Panc1 (cell line): Measurements from ENCODE around the gene SSR3. TPM values are rescaled to one million over a fixed set of nuclear protein-coding genes. Genes with fewer than 3 reads are reported as not detected.

Experiments used
- ATAC-seq: fragments of 200-7000 bp; cut with Tn5 transposase; 2 replicates; pipeline ENCODE4 v1.9.1; 2020; ENCODE audit warnings: mild to moderate bottlenecking, moderate library complexity
- BruUV-seq: library from RNA; stranded (reverse); fragments of 400-500 nt; replicated peaks from 2 replicates; lab custom pipeline; 2021; lab: Mats Ljungman, UMichigan
- CTCF ChIA-PET: fragments of 300-600 bp; sonication (Branson Sonifier 250); formaldehyde crosslinking; loops from one replicate; lab custom pipeline; 2022; ENCODE audit warnings: antibody characterized with exemption; lab: Charles Lee
- POLR2A ChIA-PET: fragments of 300-600 bp; sonication (Branson Sonifier 250); formaldehyde crosslinking; loops from one replicate; lab custom pipeline; 2022; ENCODE audit warnings: antibody characterized with exemption; lab: Charles Lee
- DNase-seq: peaks from one replicate; pipeline ENCODE4 v3.0.0-alpha.2; 2010; ENCODE audit warnings: low read depth, low spot score
- H3K27ac ChIP-seq: 2 replicates; pipeline ENCODE4 v1.5.1; 2011; ENCODE audit warnings: mild to moderate bottlenecking, low read length, inconsistent platforms
- H3K27me3 ChIP-seq: fragments of 200-500 bp; sonication (Bioruptor generic); 2 replicates; pipeline ENCODE4 v1.6.0; 2014; ENCODE audit warnings: low read length, inconsistent platforms; ENCODE audit not compliant: control insufficient read depth, insufficient read depth
- H3K36me3 ChIP-seq: fragments of 200-500 bp; sonication (Bioruptor generic); 2 replicates; pipeline ENCODE4 v1.5.1; 2014; ENCODE audit warnings: inconsistent platforms, mild to moderate bottlenecking, low read length, moderate library complexity; ENCODE audit not compliant: control insufficient read depth, insufficient read depth
- H3K4me1 ChIP-seq: 2 replicates; pipeline ENCODE4 v1.5.1; 2011; ENCODE audit warnings: inconsistent platforms, mild to moderate bottlenecking, low read length, moderate library complexity; ENCODE audit not compliant: control insufficient read depth, insufficient read depth
- H3K4me3 ChIP-seq, 2 experiments: 2 replicates each; pipeline ENCODE4 v1.5.1; 2011 to 2012; ENCODE audit warnings: low read depth in 2 of 2, low read length in 2 of 2, mild to moderate bottlenecking in 2 of 2, inconsistent platforms in 1 of 2, moderate library complexity in 1 of 2
- H3K9me3 ChIP-seq: fragments of 200-500 bp; sonication (Bioruptor generic); 2 replicates; pipeline ENCODE4 v1.5.1; 2014; ENCODE audit warnings: low read depth, mild to moderate bottlenecking, inconsistent platforms, low read length, moderate library complexity; ENCODE audit not compliant: control insufficient read depth, insufficient read depth
- CTCF ChIP-seq: fragments of 450-650 bp; IDR thresholded peaks from 2 replicates; pipeline ENCODE4 v1.5.1; 2017; ENCODE audit warnings: mild to moderate bottlenecking
- POLR2AphosphoS5 ChIP-seq: IDR thresholded peaks from 2 replicates; pipeline ENCODE4 v1.6.1; 2012; ENCODE audit warnings: mild to moderate bottlenecking, low read depth, low read length, moderate library complexity
- REST ChIP-seq, 2 experiments: IDR thresholded peaks; 2 replicates each; pipeline ENCODE4 v1.6.1; 2011 to 2012; ENCODE audit warnings: low read depth in 2 of 2, control low read depth in 1 of 2, low read length in 1 of 2, mild to moderate bottlenecking in 1 of 2, moderate library complexity in 1 of 2; ENCODE audit not compliant: insufficient read depth in 1 of 2
- SIN3A ChIP-seq: IDR thresholded peaks from 2 replicates; pipeline ENCODE4 v1.6.1; 2012; ENCODE audit warnings: low read depth, mild to moderate bottlenecking, low read length, moderate library complexity, borderline replicate concordance; ENCODE audit not compliant: insufficient read depth
- TCF7L2 ChIP-seq: IDR thresholded peaks from 2 replicates; pipeline ENCODE4 v1.6.1; 2011; ENCODE audit warnings: mild to moderate bottlenecking, low read depth, low read length, inconsistent platforms
- in situ Hi-C: cut with HindIII; loops from 2 replicates; pipeline ENCODE4 v1.10.0; 2016; ENCODE audit warnings: low sequenced_read_pairs, low pct_unique_long_range_greater_than_20kb
- intact Hi-C: fragments of 100-400 bp; cut with micrococcal nuclease; formaldehyde crosslinking; loops from one replicate; pipeline ENCODE4 v1.10.0; 2022; ENCODE audit not compliant: unreplicated experiment
- total RNA-seq: library from RNA; stranded (reverse); gene quantifications from one replicate; pipeline ENCODE4 v1.2.1, GENCODE V29; 2021; ENCODE audit not compliant: unreplicated experiment

SSR3 gene
- total RNA-seq, 1 experiment from 2014 or later: 154 TPM

DNA sequence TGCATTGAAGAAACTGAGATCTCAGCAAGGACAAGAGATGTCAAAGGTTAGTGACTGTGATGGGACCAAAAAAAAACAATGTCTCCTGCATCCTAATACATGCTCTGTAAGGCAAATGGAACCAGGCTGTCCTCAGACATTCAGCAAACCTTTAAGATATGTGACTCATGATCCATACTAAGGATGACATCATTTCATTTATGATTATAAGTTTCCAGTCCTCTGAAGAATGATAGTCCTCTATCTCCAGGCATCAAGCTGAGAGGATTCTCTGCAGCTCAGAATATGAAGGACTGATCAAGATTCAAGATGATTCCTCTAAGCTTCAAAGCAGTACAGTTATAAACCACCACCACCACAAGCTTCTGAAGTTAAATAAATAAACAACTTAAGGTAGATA lies 47.6 kb downstream of the SSR3 start:
- Histone ChIP-seq H3K36me3 (no peaks in the 10 kb centered on the region), H3K4me3 (no peak overlapping the region), H3K4me1 (no peaks in the 10 kb centered on the region), H3K9me3 (no peaks in the 10 kb centered on the region), H3K27me3 (peaks cover 3% of the 10 kb centered on the region; the same call in 1 of the 2 replicates), H3K27ac (no peak overlapping the region)
- BruUV-seq: no TSS peak
- DNase-seq: no peak
- in situ Hi-C loops: no loop called here
- intact Hi-C loops: loop anchor here (5.0 to 10.0 kb wide), 2 partner anchors 335 to 512 kb away; no protein-coding TSS in a partner anchor
- ChIA-PET POLR2A (no interaction called here), CTCF (no interaction called here)
- TF ChIP-seq POLR2AphosphoS5: no peak
- TF ChIP-seq TCF7L2: no peak
- TF ChIP-seq SIN3A: no peak
- no peak for TF ChIP-seq REST (IDR thresholded peaks at IDR 0.05; ENCODE audit: insufficient read depth in 1 of 2, low read depth in 2 of 2, low read length in 1 of 2)
- TF ChIP-seq CTCF: no peak
- no peak for ATAC-seq

- Histone ChIP-seq H3K36me3 (no peaks in the 10 kb centered on the region), H3K4me3 (no peak overlapping the region), H3K27ac (no peak overlapping the region), H3K27me3 (no peaks in the 10 kb centered on the region), H3K9me3 (no peaks in the 10 kb centered on the region), H3K4me1 (no peaks in the 10 kb centered on the region)
- in situ Hi-C loops: no loop called here
- intact Hi-C loops: no loop called here
- POLR2A ChIA-PET: no interaction called here
- DNase-seq (no peak), ATAC-seq (no peak)
- CTCF ChIA-PET: no interaction called here
- BruUV-seq: no TSS peak
- TF ChIP-seq POLR2AphosphoS5: no peak
- no peak for TF ChIP-seq REST (IDR thresholded peaks at IDR 0.05; ENCODE audit: insufficient read depth in 1 of 2, low read depth in 2 of 2, low read length in 1 of 2)
- no peak for TF ChIP-seq SIN3A
- TF ChIP-seq CTCF: no peak
- TF ChIP-seq TCF7L2: no peak
Observed at GRCh38 chr3:156498307-156498706, 56.6 kb downstream of the SSR3 start.
